IMR-90 (cell line): ENCODE results near the gene THADA. TPM values are rescaled to one million over a fixed set of nuclear protein-coding genes. Genes with fewer than 3 reads are reported as not detected.

Source experiments
- ATAC-seq: fragments of 200-7000 bp; cut with Tn5 transposase; 2 replicates; pipeline ENCODE4 v1.9.1; 2020; ENCODE audit warnings: low read depth, mild to moderate bottlenecking, moderate library complexity
- BruUV-seq: library from RNA; stranded (reverse); fragments of 400-500 nt; replicated peaks from 2 replicates; lab custom pipeline; 2021; lab: Mats Ljungman, UMichigan
- CTCF ChIA-PET: fragments of 300-600 bp; formaldehyde crosslinking; extraction: SDS; loops from one replicate; lab custom pipeline; 2021; ENCODE audit warnings: antibody characterized with exemption; lab: Yijun Ruan, JAX
- POLR2A ChIA-PET: fragments of 300-600 bp; sonication (Branson Sonifier 250); formaldehyde crosslinking; loops from one replicate; lab custom pipeline; 2022; ENCODE audit warnings: antibody characterized with exemption; ENCODE audit not compliant: unreplicated experiment; lab: Charles Lee
- DNase-seq: peaks from one replicate; pipeline ENCODE4 v3.0.0; 2013
- H2AFZ ChIP-seq: replicated peaks from 2 replicates; pipeline ENCODE3; 2013; ENCODE audit warnings: low read length, mild to moderate bottlenecking; ENCODE audit not compliant: poor library complexity
- H2AK5ac ChIP-seq: 2 replicates; pipeline ENCODE4 v1.6.1; 2013; ENCODE audit warnings: low read depth, low read length, inconsistent platforms
- H2AK9ac ChIP-seq: replicated peaks from 2 replicates; pipeline ENCODE3; 2013; ENCODE audit warnings: mild to moderate bottlenecking, low read depth, low read length, moderate library complexity; ENCODE audit not compliant: poor library complexity
- H2BK120ac ChIP-seq: 2 replicates; pipeline ENCODE4 v1.6.1; 2013; ENCODE audit warnings: low read depth, low read length, inconsistent platforms
- H2BK15ac ChIP-seq: 3 replicates; pipeline ENCODE4 v1.6.1; 2013; ENCODE audit warnings: low read depth, low read length, inconsistent platforms
- H2BK20ac ChIP-seq: 2 replicates; pipeline ENCODE4 v1.6.1; 2013; ENCODE audit warnings: low read depth, mild to moderate bottlenecking, inconsistent platforms, low read length, moderate library complexity
- H2BK5ac ChIP-seq: 2 replicates; pipeline ENCODE4 v1.6.1; 2013; ENCODE audit warnings: mild to moderate bottlenecking, low read depth, low read length, inconsistent platforms; ENCODE audit not compliant: poor library complexity, severe bottlenecking
- H3K14ac ChIP-seq: replicated peaks from 2 replicates; pipeline ENCODE4 v1.6.1; 2013; ENCODE audit warnings: low read depth, low read length, inconsistent platforms
- H3K18ac ChIP-seq: 2 replicates; pipeline ENCODE4 v1.6.1; 2013; ENCODE audit warnings: low read depth, low read length, control low read depth
- H3K23ac ChIP-seq: 2 replicates; pipeline ENCODE4 v1.6.1; 2013; ENCODE audit warnings: low read depth, low read length, inconsistent platforms
- H3K27ac ChIP-seq: 2 replicates; pipeline ENCODE4 v1.5.1; 2013; ENCODE audit warnings: mild to moderate bottlenecking, control low read depth, low read length; ENCODE audit not compliant: insufficient read depth
- H3K27me3 ChIP-seq: 2 replicates; pipeline ENCODE4 v1.6.1; 2013; ENCODE audit warnings: low read length; ENCODE audit not compliant: control insufficient read depth, insufficient read depth
- H3K36me3 ChIP-seq: 2 replicates; pipeline ENCODE4 v1.6.1; 2013; ENCODE audit warnings: low read length, mixed read lengths; ENCODE audit not compliant: control insufficient read depth, insufficient read depth
- H3K4ac ChIP-seq: 2 replicates; pipeline ENCODE4 v1.6.1; 2013; ENCODE audit warnings: low read depth, low read length, inconsistent platforms
- H3K4me1 ChIP-seq: 2 replicates; pipeline ENCODE4 v1.6.1; 2013; ENCODE audit warnings: low read length, mixed read lengths; ENCODE audit not compliant: control insufficient read depth, insufficient read depth
- H3K4me2 ChIP-seq: 2 replicates; pipeline ENCODE4 v1.6.1; 2013; ENCODE audit warnings: low read depth, mild to moderate bottlenecking, control low read depth, low read length, moderate library complexity
- H3K4me3 ChIP-seq: 2 replicates; pipeline ENCODE4 v1.5.1; 2013; ENCODE audit warnings: low read depth, mild to moderate bottlenecking, control low read depth, low read length, moderate library complexity; ENCODE audit not compliant: insufficient read depth
- H3K56ac ChIP-seq: 2 replicates; pipeline ENCODE4 v1.6.1; 2013; ENCODE audit warnings: low read length, inconsistent platforms; ENCODE audit not compliant: insufficient read depth; ENCODE audit errors: extremely low read depth
- H3K79me1 ChIP-seq, 2 experiments: 2 replicates each; pipeline ENCODE4 v1.6.1; 2013; ENCODE audit warnings: low read length in 2 of 2, inconsistent platforms in 1 of 2, low read depth in 1 of 2
- H3K9ac ChIP-seq: 2 replicates; pipeline ENCODE4 v1.6.1; 2013; ENCODE audit warnings: low read depth, low read length, control low read depth
- H3K9me1 ChIP-seq: 2 replicates; pipeline ENCODE4 v1.6.1; 2013; ENCODE audit warnings: low read length, inconsistent platforms; ENCODE audit not compliant: insufficient read depth
- H3K9me3 ChIP-seq: 2 replicates; pipeline ENCODE4 v1.6.1; 2013; ENCODE audit warnings: low read length; ENCODE audit not compliant: control insufficient read depth, insufficient read depth
- H4K20me1 ChIP-seq: 2 replicates; pipeline ENCODE4 v1.6.1; 2013; ENCODE audit warnings: low read length, inconsistent platforms; ENCODE audit not compliant: insufficient read depth
- H4K5ac ChIP-seq: 2 replicates; pipeline ENCODE4 v1.6.1; 2013; ENCODE audit warnings: mild to moderate bottlenecking, low read depth, low read length, control low read depth
- H4K8ac ChIP-seq, 2 experiments: 2 replicates each; pipeline ENCODE4 v1.6.1; 2013; ENCODE audit warnings: low read depth in 2 of 2, low read length in 2 of 2, control low read depth in 1 of 2, inconsistent platforms in 1 of 2
- H4K91ac ChIP-seq: 2 replicates; pipeline ENCODE4 v1.6.1; 2013; ENCODE audit warnings: low read depth, low read length, inconsistent platforms; ENCODE audit not compliant: insufficient read depth
- CHD1 ChIP-seq: IDR thresholded peaks from 2 replicates; pipeline ENCODE4 v1.6.1; 2012; ENCODE audit warnings: low read depth, low read length, improper control_type of control experiment
- MAFK ChIP-seq: IDR thresholded peaks from 2 replicates; pipeline ENCODE4 v1.6.1; 2012; ENCODE audit warnings: low read depth, low read length, improper control_type of control experiment
- POLR2A ChIP-seq: IDR thresholded peaks from 2 replicates; pipeline ENCODE4 v1.6.1; 2012; ENCODE audit warnings: mild to moderate bottlenecking, low read depth, low read length
- RAD21 ChIP-seq: IDR thresholded peaks from 2 replicates; pipeline ENCODE4 v1.6.1; 2012; ENCODE audit warnings: low read length, improper control_type of control experiment
- RCOR1 ChIP-seq: IDR thresholded peaks from 2 replicates; pipeline ENCODE4 v1.6.1; 2012; ENCODE audit warnings: mild to moderate bottlenecking, low read length, improper control_type of control experiment; ENCODE audit not compliant: insufficient replicate concordance
- RFX5 ChIP-seq: IDR thresholded peaks from 2 replicates; pipeline ENCODE4 v1.8.0; 2012; ENCODE audit warnings: low read depth, mild to moderate bottlenecking, low read length, moderate library complexity
- WGBS, 2 experiments: methylation state at CpG; one replicate each; pipeline versions ENCODE4 v1.1.5 to v1.1.7; 2013; ENCODE audit warnings: missing lambda C conversion rate in 2 of 2; ENCODE audit not compliant: insufficient read length in 1 of 2; ENCODE audit errors: extremely low coverage in 2 of 2; 5-methylcytosine and 5-hydroxymethylcytosine counted together
- dilution Hi-C: fragments of 300-500 bp; cut with HindIII; formaldehyde crosslinking; loops from one replicate; pipeline ENCODE4 v1.14.3; 2018; ENCODE audit warnings: low sequenced_read_pairs; ENCODE audit not compliant: unreplicated experiment
- in situ Hi-C: fragments of 300-500 bp; cut with MboI; formaldehyde crosslinking; loops from 3 replicates; pipeline ENCODE4 v1.14.3; 2019; ENCODE audit warnings: low sequenced_read_pairs, inconsistent platforms, mixed read lengths
- intact Hi-C: fragments of 100-400 bp; cut with micrococcal nuclease; formaldehyde crosslinking; loops from 2 replicates; pipeline ENCODE4 v1.10.0; 2022
- polyA plus RNA-seq, 3 experiments: library from polyadenylated mRNA; depleted of rRNA; stranded (reverse); fragments of >200 nt; gene quantifications; 2 replicates each; pipeline ENCODE4 v1.2.3, GENCODE V29; 2012; ENCODE audit warnings: low replicate concordance in 1 of 3
- total RNA-seq: library from RNA; depleted of rRNA; stranded (reverse); fragments of >200 nt; gene quantifications from 2 replicates; pipeline ENCODE4 v1.2.3, GENCODE V29; 2012

Gene THADA
- total and polyA plus RNA-seq, 2 of the 4 experiments (the other 2 are of a cell fraction), result 10.5 to 21.3 TPM

DNA sequence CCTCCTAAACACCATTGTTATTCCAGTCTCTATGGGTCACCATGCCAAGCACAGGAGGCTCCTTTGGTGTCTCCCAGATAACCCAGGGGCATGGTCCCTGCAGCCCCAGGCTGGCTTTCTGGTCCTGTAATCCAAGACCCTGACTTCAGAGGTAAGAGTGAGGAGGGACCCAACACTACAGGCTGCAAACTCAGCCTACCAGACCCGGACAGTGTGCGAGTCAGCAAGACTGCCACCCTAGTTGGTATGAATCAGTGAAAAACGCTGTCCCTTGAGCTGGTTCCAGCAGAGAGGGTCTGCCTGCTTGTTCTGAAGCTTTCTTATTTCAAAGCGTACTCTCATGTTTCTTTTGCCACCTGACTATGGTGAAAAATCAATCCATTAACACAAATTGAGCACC lies 321.8 kb downstream of the THADA start:
- BruUV-seq, result no TSS peak
- H3K79me1 ChIP-seq, result no peaks in the 10 kb centered on the region
- H3K27me3 ChIP-seq, result no peaks in the 10 kb centered on the region
- H3K27ac ChIP-seq, result no peak overlapping the region
- H3K36me3 ChIP-seq, result no peaks in the 10 kb centered on the region
- H3K4me1 ChIP-seq, result peaks cover 24% of the 10 kb centered on the region
- H3K4me3 ChIP-seq, result no peak overlapping the region
- H2AFZ ChIP-seq, result peak overlapping the region; percentile 2
- dilution Hi-C loops, result no loop called here
- peaks cover 14% of the 10 kb centered on the region for H3K9me1 ChIP-seq
- ChIA-PET CTCF (no interaction called here), POLR2A (no interaction called here)
- TF ChIP-seq CHD1 (no peak), RFX5 (no peak), MAFK (no peak), POLR2A (no peak), RAD21 (no peak), RCOR1 (no peak)
- no peak overlapping the region for H4K91ac ChIP-seq
- H3K23ac ChIP-seq, result no peak overlapping the region
- no peak overlapping the region for H4K8ac ChIP-seq
- no peak overlapping the region for H3K56ac ChIP-seq
- intact Hi-C loops, result loop anchor here (2.0 kb wide), 1 partner anchor 15 kb away; no protein-coding TSS in a partner anchor
- H3K4me2 ChIP-seq, result no peak overlapping the region
- WGBS, 2 experiments, result no CpG with 5 or more reads among the region's 4 CpGs
- ATAC-seq (no peak), DNase-seq (peak; percentile 34)
- no peak overlapping the region for H4K5ac ChIP-seq
- H2AK9ac ChIP-seq, result no peak overlapping the region
- H2BK5ac ChIP-seq, result no peak overlapping the region
- H3K9ac ChIP-seq, result no peak overlapping the region
- in situ Hi-C loops, result no loop called here
- no peak overlapping the region for H3K4ac ChIP-seq
- H3K9me3 ChIP-seq, result no peaks in the 10 kb centered on the region
- H2BK20ac ChIP-seq, result no peak overlapping the region
- no peak overlapping the region for H2BK15ac ChIP-seq
- H3K18ac ChIP-seq, result no peak overlapping the region
- no peak overlapping the region for H2BK120ac ChIP-seq
- H3K14ac ChIP-seq, result no peak overlapping the region
- peaks cover 9% of the 10 kb centered on the region; the same call in 1 of the 2 replicates for H4K20me1 ChIP-seq
- 0 out of 2 replicates have a peak overlapping the region, but pooled peaks have one; percentile 18 for H2AK5ac ChIP-seq
